ENCODE data around the gene BCDIN3D. TPM values are rescaled to one million over a fixed set of nuclear protein-coding genes. Genes with fewer than 3 reads are reported as not detected.
A peak's percentile ranks its signal among the peaks of the same experiment; 100 is the strongest.
"Not testable (repeated sequence)": the region's sequence is repeated elsewhere in the genome, so short reads cannot be mapped to it uniquely, and the experiment has no call there.

The BCDIN3D gene
- total RNA-seq, 1 experiment from 2014 or later: 1.4 TPM

DNA sequence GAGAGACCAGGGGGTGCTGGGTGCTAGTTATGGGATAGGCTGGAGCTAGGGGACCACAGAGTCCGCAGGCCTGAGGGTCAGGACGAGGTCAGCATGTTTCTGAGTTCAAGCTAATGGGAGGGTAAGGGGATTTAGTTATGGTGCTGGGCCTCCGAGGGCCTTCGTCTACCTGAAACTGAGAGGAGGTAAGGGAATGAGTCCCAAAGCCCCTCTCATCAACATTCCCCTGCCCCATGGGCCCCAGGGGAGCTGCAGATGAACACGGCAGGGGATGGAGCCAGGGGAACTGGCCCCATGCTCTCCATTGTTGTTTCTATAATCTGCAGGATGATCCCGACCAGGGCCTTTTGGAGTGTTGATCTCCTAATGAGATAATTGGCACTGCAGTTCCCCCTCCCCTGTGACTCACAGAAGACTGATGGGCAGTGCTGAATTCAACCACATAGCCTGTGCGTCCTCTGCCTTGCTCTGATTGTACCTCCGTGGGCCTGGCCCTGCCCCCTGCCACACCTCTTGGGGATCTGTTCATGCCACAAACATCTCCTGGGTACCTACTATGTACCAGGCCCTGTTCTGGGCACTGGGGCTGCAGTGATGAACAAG is 39.4 kb upstream of the BCDIN3D start:
- no peaks in the 10 kb centered on the region for H3K36me3 ChIP-seq (replicated peaks; ENCODE audit: control insufficient read depth, insufficient read depth, low read length)
- DNase-seq: no peak
- no peaks in the 10 kb centered on the region for H3K27me3 ChIP-seq (ENCODE audit: control insufficient read depth, insufficient read depth, low read length)
- no peak overlapping the region for H3K4me3 ChIP-seq (ENCODE audit: insufficient read depth, low read depth, low read length)

DNA sequence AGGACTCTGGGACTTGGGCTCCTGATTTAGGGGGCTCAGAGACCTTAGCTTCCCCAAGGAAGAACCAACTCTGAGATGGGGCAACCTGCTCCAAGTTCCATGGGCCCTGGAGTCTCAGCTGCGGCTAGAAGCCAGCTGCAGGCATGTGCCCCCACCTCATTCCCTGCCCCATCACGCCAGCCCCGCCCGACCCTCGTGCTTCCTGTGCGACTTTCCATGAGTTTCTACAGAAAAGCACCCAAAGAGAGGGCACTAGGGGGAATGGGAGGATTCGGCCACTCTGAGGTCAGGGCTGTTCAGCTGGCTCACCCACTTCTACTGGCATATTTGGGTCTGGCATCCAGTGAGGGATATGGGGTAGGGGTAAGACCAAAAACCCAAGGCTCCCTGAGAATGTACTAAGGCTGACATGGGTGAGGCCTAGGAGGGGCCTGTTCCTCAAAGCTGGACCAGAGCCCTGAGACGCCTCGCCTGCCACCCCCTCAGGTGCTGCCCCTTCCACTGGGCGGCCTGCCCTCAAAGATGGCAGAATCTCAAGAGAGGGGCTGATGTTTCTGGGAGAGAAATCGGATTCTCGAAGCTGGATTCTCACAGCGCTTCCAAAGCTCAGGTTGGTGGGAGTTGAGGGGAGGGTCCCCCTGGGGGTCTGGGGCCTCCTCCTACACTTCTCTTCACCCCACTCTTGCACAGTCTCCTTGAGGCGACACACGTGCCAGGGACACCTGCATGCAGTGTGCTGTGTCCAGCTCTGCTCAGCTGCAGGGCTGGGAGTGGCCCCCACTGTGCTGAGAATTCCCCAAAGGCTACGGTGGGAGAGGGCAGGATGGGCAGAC is 38.7 kb upstream of the BCDIN3D start:
- DNase-seq: no peak

GRCh38 chr12:49880756-49881414 is 38.0 kb upstream of the BCDIN3D start:
- DNase-seq: no peak
- no peaks in the 10 kb centered on the region for H3K36me3 ChIP-seq (replicated peaks; ENCODE audit: control insufficient read depth, insufficient read depth, low read length)
- no peaks in the 10 kb centered on the region for H3K27me3 ChIP-seq (ENCODE audit: control insufficient read depth, insufficient read depth, low read length)
- H3K4me3 ChIP-seq (ENCODE audit: insufficient read depth, low read depth, low read length): no peak overlapping the region

More for the DNA sequence above, 38.7 kb upstream of the BCDIN3D start:
- H3K27me3 ChIP-seq (ENCODE audit: control insufficient read depth, insufficient read depth, low read length): no peaks in the 10 kb centered on the region
- H3K4me3 ChIP-seq (ENCODE audit: insufficient read depth, low read depth, low read length): no peak overlapping the region
- no peaks in the 10 kb centered on the region for H3K36me3 ChIP-seq (replicated peaks; ENCODE audit: control insufficient read depth, insufficient read depth, low read length)

DNA sequence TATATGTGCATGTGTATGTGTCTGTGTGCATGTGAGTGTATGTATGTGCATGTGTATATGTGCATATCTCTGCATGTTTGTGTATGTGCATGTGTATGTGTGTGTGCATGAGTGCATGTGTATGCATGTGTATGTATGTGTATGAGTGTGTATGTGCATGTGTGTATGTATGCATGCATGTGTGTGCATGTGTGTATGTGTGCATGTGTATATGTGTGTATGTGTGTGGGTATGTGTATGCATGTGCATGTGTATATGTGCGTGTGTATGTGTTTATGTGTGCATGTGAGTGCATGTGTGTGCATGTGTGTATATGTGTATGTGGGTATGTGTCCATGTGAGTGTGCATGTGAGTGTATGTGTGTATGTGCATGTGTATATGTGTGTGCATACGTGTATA is 36.2 kb upstream of the BCDIN3D start:
- not testable (repeated sequence) for H3K36me3 ChIP-seq (replicated peaks; ENCODE audit: control insufficient read depth, insufficient read depth, low read length); H3K27me3 ChIP-seq (ENCODE audit: control insufficient read depth, insufficient read depth, low read length); H3K4me3 ChIP-seq (ENCODE audit: insufficient read depth, low read depth, low read length); DNase-seq

GRCh38 chr12:49878021-49878420 is 35.1 kb upstream of the BCDIN3D start:
- H3K27me3 ChIP-seq (ENCODE audit: control insufficient read depth, insufficient read depth, low read length): no peaks in the 10 kb centered on the region

GRCh38 chr12:49877066-49877465 is 34.2 kb upstream of the BCDIN3D start:
- no peak for DNase-seq
- Histone ChIP-seq H3K27me3 (ENCODE audit: control insufficient read depth, insufficient read depth, low read length) (no peaks in the 10 kb centered on the region), H3K36me3 (replicated peaks; ENCODE audit: control insufficient read depth, insufficient read depth, low read length) (no peaks in the 10 kb centered on the region), H3K4me3 (ENCODE audit: insufficient read depth, low read depth, low read length) (no peak overlapping the region)

More at GRCh38 chr12:49878021-49878420, 35.1 kb upstream of the BCDIN3D start:
- no peak overlapping the region for H3K4me3 ChIP-seq (ENCODE audit: insufficient read depth, low read depth, low read length)
- H3K36me3 ChIP-seq (replicated peaks; ENCODE audit: control insufficient read depth, insufficient read depth, low read length): no peaks in the 10 kb centered on the region
- DNase-seq: no peak

DNA sequence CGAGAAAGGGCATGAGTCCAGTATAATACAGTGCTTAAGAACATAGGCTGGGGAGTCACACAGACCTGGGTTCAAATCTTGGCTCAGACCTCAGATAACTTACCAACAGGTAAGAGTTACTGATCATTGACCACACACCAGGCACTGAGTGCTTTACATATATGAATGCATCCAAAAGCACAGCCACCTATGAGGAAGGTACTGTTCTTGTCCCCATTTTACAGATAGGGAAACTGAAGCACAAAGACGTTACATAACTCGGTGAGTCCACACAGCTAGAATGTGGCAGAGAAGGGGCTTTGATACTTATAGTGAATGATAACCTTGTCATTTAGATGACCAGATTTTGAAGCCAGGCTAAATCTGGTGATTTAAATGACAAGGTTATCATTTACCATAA is 33.2 kb upstream of the BCDIN3D start:
- no peak for DNase-seq

DNA sequence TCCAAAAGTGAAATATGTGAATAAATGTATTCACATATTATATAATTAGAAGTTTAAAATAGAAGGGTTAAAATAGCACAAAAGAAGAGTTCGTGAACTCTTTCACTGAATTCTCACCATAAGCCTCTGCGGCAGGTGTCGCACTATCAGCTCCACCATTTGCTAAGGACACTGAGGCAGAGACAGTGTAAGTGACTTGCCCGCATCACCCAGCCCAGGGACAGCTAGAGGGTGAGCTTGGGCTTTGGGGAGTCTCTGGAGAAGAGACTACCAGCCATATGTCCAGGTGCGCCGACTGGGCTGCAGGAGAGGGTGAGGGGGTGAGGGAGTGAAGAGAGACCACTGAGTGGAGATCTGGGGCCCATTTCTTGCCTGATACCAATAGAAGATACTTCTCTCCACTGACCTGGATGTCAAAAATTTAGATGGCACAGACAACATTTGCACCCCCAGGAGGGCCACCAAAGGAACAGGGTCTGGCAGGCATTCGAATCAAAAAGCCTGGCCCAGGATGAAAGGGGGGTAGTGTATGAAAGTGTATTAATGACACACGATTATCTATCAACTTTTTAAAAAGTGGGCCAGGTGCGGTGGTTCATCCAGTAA is 32.3 kb upstream of the BCDIN3D start:
- no peak overlapping the region for H3K4me3 ChIP-seq (ENCODE audit: insufficient read depth, low read depth, low read length)
- no peak for DNase-seq
- H3K36me3 ChIP-seq (replicated peaks; ENCODE audit: control insufficient read depth, insufficient read depth, low read length): no peaks in the 10 kb centered on the region
- H3K27me3 ChIP-seq (ENCODE audit: control insufficient read depth, insufficient read depth, low read length): no peaks in the 10 kb centered on the region

More for the DNA sequence above, 33.2 kb upstream of the BCDIN3D start:
- no peaks in the 10 kb centered on the region for H3K27me3 ChIP-seq (ENCODE audit: control insufficient read depth, insufficient read depth, low read length)
- no peak overlapping the region for H3K4me3 ChIP-seq (ENCODE audit: insufficient read depth, low read depth, low read length)
- H3K36me3 ChIP-seq (replicated peaks; ENCODE audit: control insufficient read depth, insufficient read depth, low read length): no peaks in the 10 kb centered on the region

- no peaks in the 10 kb centered on the region for H3K36me3 ChIP-seq (replicated peaks; ENCODE audit: control insufficient read depth, insufficient read depth, low read length)
- no peaks in the 10 kb centered on the region for H3K27me3 ChIP-seq (ENCODE audit: control insufficient read depth, insufficient read depth, low read length)
- H3K4me3 ChIP-seq (ENCODE audit: insufficient read depth, low read depth, low read length): no peak overlapping the region
- peak; percentile 15 for DNase-seq
Measured at GRCh38 chr12:49874142-49874897, 31.4 kb upstream of the BCDIN3D start.

DNA sequence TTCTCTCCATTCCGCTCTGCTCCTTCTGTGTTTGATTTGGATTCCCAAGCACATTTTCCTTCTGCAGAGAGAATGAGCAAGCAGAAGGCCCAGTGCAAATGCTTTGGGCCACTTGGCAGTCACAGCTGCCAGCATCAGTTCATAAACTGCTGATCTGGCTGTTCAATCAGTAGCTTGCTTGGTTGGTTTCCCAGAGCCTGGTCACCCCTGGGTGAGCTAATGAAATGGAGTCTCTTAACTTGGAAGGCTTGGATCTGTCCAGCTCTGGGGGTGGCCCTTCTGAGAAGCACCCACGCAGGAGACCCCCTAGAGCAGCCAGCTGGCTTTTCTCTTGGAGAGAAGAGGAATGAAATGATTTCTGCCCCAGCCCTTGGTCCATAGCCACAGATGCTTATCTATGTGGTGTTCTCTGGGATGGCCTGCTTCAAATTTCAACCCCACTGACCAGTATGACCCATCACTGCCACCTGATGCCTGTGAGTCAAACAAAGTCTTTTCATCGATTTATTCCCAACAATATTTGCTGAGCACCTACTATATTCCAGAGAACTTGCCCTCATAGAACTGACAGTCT is 30.5 kb upstream of the BCDIN3D start:
- Histone ChIP-seq H3K27me3 (ENCODE audit: control insufficient read depth, insufficient read depth, low read length) (no peaks in the 10 kb centered on the region), H3K36me3 (replicated peaks; ENCODE audit: control insufficient read depth, insufficient read depth, low read length) (no peaks in the 10 kb centered on the region), H3K4me3 (ENCODE audit: insufficient read depth, low read depth, low read length) (no peak overlapping the region)
- no peak for DNase-seq

DNA sequence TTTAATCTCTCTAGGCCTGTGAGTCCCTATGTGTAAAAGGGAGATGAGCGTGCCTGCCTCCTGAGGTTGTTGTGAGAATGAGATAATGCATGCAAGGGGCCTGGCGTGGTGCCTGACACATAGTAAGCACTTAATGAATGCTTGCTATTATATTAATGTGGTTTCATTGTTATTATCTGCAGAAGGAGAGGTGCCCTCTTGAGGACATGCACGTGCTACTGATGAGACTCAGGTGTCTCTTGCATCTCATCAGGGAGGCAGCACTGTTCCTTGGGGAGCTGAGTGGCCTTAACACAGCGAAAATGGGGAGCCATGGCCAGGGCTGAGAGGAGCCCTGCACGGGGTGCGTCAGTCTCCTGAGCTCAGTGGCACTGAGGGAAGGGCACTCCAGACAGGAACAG is 29.9 kb upstream of the BCDIN3D start:
- Histone ChIP-seq H3K27me3 (ENCODE audit: control insufficient read depth, insufficient read depth, low read length) (no peaks in the 10 kb centered on the region), H3K4me3 (ENCODE audit: insufficient read depth, low read depth, low read length) (no peak overlapping the region), H3K36me3 (replicated peaks; ENCODE audit: control insufficient read depth, insufficient read depth, low read length) (no peaks in the 10 kb centered on the region)
- no peak for DNase-seq

- H3K4me3 ChIP-seq (ENCODE audit: insufficient read depth, low read depth, low read length): no peak overlapping the region
- H3K27me3 ChIP-seq (ENCODE audit: control insufficient read depth, insufficient read depth, low read length): no peaks in the 10 kb centered on the region
- DNase-seq: no peak
Measured at GRCh38 chr12:49872381-49872780, 29.5 kb upstream of the BCDIN3D start.

DNA sequence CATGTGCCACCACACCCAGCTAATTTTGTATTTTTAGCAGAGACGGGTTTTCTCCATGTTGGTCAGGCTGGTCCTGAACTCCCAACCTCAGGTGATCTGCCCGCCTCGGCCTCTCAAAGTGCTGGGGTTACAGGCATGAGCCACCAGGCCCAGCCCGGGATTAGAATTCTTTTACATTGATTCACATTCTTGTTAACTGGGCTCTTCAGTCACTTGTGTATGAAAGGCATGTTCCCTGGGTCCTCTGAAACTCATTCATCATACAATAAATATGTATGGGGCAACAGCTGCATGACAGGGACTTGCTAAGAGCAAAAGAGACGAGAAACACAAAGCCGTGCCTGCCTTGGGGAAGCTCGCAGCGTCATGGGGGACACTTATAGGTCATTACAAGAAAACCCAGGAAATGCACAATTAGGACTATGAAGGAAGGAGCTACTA is 28.9 kb upstream of the BCDIN3D start:
- not testable (repeated sequence) for H3K4me3 ChIP-seq (ENCODE audit: insufficient read depth, low read depth, low read length); H3K36me3 ChIP-seq (replicated peaks; ENCODE audit: control insufficient read depth, insufficient read depth, low read length); H3K27me3 ChIP-seq (ENCODE audit: control insufficient read depth, insufficient read depth, low read length); DNase-seq

More at GRCh38 chr12:49872381-49872780, 29.5 kb upstream of the BCDIN3D start:
- no peaks in the 10 kb centered on the region for H3K36me3 ChIP-seq (replicated peaks; ENCODE audit: control insufficient read depth, insufficient read depth, low read length)

DNA sequence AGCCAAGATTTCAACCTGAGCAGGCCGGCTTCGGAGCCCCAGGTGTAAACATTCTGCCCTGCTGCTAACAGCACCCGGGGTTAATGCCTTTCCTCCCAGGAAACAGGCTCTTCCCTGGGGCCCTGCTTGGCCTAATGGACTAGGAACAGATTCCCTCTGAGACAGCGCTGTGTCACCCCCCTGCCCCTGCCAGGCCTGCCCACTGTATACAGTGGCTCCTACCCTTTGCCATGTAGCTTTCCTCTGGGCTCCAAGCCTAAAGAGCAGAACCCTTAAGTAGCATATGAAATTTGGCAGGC is 28.3 kb upstream of the BCDIN3D start:
- H3K4me3 ChIP-seq (ENCODE audit: insufficient read depth, low read depth, low read length): no peak overlapping the region
- no peaks in the 10 kb centered on the region for H3K36me3 ChIP-seq (replicated peaks; ENCODE audit: control insufficient read depth, insufficient read depth, low read length)
- H3K27me3 ChIP-seq (ENCODE audit: control insufficient read depth, insufficient read depth, low read length): no peaks in the 10 kb centered on the region
- DNase-seq: peak; percentile 33

Data from H7 (cell line).